Measurements from ENCODE around the gene SUN5.

The SUN5 gene

DNA sequence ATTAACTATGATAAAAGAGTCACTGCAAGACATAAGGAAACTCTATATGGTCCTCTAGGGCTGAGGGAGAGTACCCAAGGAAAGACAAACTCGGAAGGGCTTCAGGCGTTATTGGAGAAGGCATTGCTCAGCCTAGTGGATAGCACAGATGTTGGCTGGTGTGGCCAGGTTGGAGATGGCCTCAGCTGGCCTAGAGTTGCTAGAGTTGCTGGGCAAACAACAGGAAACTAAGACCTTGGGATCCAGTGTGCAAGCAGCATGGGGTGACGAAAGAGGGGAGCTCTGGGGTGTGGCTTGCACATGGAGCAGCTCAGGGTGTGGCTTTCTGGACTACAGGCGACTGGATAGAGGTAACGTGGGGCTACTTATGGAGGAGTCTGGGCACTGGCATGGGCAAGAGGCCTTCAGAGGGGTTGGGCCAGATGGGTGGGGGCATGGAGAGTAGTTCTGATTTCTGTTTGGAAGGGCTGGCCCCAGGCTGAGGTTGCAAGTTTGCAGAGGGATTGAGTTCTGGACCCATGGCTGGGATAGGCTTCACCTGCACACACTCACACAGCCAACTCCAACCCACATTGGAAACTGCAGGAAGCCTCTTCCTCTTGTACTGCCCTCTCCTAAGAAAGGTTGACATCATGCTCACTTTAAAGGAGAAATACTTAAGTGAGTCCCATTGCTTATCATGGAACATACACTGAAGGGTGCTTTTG lies 22.0 kb upstream of the SUN5 start:
- no peak for DNase-seq

DNA sequence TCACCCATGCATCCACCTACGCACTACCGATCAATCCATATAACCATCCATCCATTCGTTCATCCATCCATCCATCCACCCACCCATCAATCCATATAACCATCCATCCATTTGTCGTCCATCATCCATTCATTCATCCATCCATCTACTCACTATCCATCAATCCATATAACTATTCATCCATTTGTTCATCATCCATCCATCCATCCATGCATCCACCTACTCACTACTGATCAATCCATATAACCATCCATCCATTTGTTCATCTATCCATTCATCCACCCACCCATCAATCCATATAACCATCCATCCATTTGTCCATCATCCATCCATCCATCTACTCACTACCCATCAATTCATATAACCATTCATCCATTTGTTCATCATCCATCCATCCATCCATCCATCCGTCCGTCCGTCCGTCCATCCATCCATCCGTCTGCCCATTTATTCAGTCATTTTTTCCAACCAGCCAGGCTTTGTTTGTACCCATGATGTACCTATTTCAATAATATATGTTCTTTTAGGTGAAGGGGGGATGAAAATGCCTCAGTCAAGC lies 21.2 kb upstream of the SUN5 start:
- DNase-seq: no peak

DNA sequence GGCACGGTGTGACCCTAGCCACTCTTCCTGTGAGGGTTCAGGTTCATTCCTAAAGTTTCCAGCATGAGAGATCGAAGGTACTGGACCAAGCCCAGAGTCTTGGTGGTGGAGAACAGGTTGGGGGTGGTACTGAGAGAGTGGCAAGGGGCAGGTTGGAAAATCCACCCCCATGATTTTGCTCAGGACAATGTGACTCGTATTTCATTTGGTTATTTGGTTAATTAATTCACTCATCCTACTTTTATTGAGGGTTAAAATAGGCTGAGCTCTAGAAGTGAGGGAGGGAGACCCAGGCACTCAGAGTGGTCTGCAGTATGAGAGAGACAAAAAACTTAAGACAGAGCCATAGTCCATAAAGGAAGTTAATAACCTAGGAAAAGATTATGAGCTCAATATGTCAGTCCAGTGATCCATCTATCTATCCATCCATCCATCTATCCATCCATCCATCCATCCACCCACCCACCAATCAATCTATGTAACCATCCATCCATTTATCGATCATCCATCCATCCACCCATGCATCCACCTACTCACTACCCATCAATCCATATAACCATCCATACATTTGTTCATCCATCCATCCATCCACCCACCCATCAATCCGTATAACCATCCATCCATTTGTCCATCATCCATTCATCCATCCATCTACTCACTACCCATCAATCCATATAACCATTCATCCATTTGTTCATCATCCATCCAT lies 20.5 kb upstream of the SUN5 start:
- DNase-seq: no peak

DNA sequence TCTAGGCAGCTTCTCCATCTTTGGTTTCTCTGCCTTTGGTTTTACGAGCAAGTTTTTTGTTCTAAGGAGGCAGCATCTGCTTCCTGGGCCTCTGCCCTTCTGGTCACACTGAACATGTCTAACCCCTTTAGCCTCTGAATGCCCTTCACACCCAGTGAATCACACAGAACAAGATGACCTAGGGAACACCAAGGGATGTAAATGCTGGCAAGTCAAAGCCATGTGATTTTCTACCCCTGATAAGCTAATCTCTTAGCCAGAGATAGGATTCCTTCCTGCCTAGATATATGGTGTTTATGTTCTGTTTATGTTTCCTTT lies 20.0 kb upstream of the SUN5 start:
- no peak for DNase-seq

DNA sequence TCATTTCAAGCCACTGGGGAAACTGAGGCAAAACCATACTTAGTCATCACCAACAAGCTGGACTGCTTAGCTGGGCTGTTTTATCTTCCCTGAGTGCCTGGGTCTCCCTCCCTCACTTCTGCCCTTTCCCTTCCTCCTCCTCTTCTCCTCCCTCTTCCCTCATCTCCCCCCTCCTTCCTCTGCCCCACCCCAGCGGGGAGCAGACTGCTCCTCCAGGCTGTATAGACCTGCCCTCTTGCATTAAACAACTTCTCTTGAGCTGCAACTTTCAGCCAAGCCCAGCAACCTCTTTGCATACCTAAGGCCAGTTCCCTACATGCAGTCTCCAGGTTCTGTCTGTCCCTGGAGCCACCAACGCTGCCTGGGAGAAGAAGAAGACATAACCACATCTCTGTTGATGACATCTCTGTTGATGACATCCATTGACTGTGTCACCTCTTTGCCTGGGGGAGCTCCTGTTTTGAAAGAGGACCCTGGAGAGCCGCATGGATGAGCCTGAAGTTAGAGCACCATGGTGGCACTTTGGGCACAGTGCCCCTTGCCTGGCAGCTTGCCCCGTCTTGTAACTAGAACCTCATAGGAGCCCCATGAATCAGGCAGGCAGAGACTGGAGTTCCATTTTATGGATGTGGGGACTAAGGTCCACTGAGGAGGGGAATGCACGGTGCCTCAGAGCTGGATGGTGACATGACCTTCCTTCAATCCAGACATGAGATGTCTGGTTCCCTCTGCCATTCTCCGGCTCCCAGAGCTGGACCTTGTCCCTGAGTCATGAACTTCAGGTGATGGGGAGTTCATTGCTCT lies 19.4 kb upstream of the SUN5 start:
- DNase-seq: no peak

DNA sequence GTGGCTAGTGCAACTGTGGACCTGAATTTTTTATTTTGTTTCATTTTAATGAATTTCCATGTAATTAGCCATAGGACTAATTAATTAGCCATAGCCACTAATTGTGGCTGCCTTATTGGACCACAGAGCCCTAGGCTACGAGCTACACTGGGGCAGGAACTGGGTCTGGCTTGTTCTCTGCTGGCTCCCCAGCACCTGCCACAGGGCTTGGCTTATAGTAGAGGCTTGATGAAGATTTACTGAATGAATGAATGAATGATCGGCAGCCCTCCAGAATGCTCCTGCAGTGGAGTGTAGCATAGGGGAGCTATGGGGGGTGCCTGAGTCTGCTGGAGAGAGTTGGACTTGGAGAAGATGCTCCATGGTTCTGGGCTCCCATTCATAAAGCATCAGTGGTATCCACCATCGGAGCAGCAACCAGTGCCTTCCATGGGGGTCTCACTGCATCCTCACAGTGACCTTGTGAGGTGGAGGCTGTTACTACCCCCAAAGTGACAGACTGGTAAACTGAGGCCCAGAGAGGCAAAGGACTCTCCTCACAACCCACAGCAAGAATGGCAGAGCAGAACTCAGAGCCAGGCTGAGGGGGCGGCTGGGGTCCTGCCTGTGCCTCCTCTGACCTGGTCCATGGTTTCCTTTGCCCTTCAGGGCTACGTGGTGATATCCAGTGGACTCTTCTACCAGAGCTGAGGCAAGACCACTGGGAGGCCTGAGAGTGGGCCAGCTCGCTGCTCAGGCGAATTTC lies 18.6 kb upstream of the SUN5 start:
- no peak for DNase-seq

DNA sequence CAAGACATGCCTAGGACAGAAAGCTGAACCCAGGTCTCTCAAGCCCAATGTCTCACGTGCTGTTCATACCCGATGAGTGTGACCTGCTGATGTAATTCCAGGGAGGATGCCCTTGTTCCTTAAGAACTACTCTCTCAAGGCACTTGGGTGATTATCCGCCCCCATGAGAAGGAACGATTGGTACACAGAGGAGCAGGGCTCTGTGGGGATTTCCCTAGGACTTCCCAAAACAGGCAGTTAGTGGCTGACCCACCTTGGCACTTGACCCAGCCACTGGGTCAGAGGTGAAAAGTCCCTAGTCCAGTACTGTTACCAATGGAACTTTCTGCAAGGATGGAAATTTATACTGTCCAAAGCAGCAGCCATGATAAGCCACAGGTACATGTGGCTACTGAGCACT lies 18.1 kb upstream of the SUN5 start:
- DNase-seq: no peak

DNA sequence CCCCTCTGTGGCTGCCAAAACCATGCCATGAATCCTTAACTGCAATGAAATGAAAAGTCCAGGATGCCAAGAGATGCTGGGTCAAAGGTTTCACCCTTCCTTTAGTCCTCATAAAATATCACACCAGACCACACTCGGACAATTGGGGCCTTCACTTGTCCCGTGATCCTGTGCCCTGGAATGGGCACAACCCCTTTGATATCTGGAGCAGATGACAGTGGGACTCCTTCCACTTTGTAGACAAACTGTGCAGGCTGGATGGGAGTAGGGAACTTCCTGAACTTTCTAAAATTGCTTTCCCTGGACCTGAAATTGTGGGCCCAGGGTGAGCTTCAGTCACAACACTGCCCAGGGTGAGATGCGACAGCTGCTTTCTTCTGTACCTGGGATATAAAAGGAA lies 17.6 kb upstream of the SUN5 start:
- no peak for DNase-seq

DNA sequence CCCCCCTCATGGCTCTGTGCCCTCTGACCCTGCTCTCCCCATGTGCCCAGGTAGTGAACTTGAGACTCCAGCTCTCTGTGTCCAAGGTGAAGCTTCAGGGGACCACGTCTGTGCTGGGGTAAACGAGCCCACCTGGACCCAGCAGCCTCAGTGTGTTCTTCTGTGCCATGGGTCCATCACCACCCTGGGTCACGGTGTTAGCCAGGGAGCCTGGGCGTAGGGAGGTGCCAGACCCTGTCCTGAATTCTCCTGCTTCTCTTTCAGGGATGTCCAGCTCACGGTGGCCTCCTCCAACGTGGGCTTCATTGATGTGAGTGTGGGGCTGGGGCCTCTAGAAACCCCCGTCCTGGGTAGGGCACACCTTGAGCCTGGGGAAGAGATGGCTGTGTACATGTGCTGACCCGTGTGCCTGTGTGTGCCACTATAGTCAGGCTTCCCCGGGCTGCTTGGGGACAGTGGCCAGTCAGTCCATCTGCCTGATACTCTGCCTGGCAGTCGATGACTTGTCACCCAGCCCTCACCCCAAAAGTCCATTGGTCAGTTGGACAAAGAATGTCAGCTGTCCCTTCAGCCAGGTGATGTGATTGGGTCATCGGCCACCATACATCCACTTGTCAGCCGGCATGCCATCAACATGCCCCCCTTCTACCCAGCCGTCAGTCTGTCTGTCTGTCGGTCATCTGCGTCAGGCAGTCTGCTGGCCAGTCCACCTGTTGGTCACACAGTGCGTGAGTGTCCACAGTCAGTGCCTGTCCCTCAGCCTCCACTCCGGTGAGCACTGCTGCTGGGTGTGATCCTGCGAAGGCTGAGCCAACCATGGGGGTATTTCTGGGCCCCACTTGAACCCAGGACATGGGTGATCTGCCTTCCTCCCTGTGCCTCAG lies 16.3 kb upstream of the SUN5 start:
- DNase-seq: no peak

DNA sequence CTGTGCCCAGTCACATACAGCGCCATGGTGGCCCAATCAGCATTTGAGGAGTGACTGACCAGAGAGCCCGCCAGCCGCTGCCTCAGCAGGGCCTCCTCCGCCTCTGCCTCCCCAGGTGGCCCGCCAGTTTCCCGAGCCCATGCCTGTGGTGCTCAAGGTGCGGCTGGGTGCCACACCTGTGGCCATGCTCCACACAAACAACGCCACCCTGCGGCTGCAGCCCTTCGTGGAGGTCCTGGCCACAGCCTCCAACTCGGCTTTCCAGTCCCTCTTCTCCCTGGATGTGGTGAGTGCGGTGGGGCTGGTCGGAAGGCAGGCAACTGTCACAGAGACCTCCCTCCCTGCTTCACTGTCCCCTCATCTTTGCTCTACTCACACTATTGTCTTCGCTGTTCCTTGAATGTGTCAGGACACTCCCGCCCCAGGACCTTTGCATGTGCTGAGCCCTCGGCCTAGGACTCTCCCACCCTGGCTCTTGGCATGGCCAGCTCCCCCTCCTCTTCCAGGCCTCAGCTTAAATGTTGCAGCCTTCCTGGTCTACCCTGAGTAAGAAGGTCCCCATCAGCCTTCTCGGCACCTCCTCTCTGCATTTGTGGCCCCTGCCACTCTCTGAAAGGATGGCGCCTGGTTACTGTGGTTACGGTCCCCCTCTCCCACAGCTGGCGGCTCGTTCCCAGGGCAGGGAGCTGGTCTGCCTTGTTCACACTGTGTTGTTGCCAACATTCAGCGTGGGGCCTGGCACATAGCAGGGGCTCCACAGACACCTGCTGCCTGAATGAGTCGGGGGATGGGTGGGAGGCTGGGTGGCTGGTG lies 15.4 kb upstream of the SUN5 start:
- DNase-seq: no peak

DNA sequence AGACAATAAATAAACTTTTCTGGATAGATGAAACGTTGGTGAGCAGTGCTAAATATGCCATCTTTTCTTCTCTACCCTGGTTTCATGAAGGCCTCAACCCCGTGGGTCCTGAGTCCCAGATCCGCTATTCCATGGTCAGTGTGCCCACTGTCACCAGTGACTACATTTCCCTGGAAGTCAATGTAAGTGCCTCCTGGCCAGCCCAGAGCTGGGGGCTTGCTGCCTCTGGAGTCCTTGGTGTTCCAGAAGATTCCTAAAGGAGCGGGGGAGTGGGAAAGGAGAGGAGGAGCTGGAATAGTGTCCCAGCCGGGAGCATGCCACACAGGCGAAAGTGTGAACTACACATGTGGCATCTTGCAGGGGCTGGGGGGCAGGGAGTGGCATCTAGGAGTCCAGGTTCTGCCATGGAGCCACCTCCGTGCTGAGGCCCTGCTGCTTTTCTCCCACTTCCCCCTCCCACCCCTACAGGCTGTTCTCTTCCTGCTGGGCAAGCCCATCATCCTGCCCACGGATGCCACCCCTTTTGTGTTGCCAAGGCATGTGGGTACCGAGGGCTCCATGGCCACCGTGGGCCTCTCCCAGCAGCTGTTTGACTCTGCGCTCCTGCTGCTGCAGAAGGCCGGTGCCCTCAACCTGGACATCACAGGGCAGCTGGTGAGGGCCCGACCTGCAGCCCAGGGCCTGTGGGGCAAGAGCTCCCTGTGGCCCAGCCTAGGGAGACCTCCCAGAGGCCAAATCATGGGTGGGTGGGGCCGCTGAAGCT lies 14.1 kb upstream of the SUN5 start:
- DNase-seq: no peak

DNA sequence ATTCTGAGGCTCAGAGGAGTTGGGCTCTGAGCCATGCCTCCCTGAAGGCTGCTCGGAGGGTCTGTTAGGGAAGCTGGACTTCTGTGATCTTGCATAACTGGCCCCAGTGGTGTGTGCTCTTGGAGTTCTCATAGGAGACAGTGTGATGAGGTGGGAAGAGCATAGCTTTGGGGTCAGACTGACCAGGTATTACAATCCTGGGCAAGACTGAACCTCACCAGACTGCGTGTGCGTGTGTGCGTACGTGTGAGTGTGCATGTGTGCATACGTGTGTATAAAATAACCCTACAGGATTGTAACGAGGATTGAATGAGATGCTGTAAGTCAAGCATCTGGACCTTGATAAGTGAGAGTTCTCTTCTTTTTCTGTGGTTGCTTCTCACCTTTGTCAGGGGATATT lies 13.3 kb upstream of the SUN5 start:
- no peak for DNase-seq

DNA sequence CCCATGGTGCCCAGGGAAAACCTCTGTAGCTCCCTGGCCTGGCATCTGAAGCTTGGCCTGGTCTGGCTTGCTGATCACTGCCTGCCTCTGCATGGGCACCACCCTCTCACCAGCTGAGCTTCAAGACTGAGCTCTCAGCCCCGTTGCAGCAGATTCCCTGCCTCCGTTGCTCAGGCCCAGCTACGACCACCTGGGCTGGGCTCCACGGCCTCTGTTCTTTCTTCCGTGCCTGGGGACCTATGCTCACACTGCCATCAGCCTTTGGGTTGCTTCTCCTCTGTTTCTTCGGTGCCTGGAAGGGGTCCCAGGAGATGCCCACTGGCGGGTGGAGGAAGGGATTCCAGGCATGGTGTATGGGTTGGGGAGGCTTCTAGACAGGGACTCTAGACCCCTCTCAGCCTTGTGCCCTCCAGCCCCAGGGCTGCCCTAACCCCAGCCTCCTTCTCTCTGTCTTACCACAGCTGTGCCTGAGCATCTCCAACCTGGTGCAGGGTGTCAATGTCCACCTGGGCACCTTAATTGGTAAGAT lies 12.4 kb upstream of the SUN5 start:
- no peak for DNase-seq

DNA sequence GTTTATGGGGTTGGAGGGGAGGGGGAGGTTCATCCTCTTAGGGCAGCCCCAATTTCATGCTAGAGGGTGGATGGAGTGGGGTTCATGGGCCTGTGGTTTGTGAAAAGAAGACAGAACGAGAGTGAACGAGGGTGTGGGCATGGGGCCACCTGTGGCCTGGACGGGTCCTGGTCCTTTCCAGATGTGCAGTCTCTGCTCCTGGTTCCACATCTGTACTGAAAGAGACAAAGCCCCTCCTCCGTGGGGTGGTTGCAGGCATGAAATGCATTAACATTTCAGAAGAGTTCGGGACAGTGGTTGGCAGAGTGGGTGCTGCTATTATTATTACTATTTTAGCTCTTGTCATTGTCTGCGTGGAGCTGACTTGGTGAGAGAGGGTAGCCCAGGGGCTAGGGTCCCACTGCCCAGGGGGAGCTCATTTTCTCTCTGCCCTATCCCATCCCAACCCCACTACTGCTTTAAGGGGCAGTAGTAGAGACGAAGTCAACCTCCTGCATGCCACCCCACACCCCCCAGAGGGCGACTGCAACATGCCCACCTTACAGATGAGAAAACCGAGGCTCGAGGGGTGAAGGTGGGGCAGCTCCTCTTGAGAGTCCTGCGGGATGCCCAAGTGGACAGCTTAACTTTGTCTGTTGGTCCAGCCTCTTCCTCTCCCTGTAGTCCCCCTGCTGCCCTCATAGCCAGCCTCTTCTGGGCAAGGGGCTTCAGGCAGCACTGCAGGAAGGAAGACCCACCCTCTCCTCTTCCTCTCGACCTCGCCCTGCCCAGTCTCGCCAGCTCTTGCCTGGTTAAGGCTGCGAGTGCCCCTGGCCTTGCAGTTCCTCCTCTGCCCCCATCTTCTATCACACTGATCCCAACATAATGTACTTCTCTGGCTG lies 11.7 kb upstream of the SUN5 start:
- no peak for DNase-seq

DNA sequence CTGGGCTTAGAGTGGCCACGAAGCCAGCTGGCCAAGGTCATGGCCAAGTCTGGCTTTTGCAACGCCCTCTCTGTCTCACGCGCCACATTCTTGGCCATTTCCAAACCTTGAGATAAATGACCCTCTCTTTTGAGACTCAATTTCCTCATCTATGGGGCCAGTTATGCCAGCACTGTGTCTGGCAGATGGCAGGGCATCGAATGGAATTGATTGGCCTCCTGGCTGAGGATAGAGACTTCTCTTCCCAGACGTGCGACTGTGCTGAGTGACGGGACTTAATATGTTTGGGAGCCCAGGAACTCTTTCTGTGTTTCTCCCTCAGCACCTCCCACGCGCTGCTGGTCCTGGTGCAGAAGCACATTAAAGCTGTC lies 10.9 kb upstream of the SUN5 start:
- DNase-seq: no peak

DNA sequence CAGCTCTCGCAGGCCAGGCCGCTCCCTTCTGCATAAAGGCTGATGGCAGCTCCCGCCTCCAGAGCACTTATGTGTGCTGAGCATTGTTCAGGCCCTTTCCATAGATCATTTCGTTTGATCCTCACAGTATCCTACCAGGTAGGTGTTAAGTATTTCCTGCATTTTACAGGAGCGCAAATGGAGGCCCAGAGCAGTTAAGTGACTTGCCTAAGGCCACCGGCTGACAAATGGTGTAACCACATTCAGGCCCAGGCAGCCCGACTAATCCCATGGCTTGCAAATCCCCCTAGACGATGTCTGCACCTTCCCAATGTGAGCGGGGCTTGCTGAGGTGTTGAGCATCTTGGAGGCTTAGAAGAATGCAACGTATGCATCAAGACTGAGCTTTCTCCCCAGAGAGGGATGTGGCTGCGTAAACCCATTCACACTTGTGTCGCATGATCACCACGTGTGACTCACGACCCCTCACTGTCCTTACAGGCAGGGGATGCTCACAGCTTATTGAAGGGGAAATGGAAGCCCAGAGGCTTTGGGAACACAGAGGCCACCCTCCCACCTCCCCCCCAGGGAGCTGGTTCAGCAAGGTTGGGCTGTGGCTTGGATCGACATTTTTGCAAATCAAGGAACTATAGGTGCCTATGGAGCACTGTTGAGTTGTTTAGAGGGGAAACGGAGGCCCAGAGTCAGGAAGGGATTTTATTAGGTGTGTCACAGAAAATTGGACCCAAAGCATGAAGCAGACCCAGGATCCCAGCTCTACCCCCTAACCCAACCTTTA lies 10.3 kb upstream of the SUN5 start:
- no peak for DNase-seq

DNA sequence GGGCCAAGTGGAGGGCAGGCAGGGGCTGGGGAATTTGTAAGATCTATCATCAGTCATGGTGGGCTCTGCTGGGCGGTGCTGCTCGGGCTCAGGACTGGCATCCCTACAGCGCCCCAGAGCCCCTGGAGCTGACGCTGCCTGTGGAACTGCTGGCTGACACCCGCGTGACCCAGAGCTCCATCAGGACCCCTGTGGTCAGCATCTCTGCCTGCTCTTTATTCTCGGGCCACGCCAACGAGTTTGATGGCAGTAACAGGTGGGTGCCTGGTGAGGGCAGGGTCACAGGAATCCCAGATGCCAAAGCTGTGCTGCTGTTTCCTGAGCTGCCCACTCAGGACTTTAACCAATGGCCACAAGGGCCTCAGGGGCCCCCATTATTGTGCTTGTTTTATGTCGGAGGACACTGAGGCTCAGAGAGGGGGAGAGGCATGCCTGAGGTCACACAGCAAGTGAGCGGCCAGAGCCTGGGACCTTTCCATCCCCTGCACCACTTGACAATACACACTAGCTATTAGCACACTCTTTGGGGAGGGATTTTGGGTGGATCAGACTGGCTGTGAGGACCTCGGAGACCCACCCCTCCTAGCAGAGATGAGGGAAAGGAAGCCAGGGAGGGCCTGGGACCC lies 9.6 kb upstream of the SUN5 start:
- DNase-seq: no peak

All from activated T-cell treated with anti-CD3 and anti-CD28 coated beads, Interleukin-2, amount 50 U/mL, for 1 hour (primary cell).